HG03565 (cell line): Measurements from ENCODE around the gene KLHL36.
"Not testable (repeated sequence)": the region's sequence is repeated elsewhere in the genome, so short reads cannot be mapped to it uniquely, and the experiment has no call there.

Experiments used
- ATAC-seq: cut with Tn5 transposase; IDR thresholded peaks from one replicate; pipeline ENCODE4 v1.9.1; 2021; ENCODE audit warnings: mild to moderate bottlenecking, moderate library complexity; ENCODE audit not compliant: unreplicated experiment

Gene KLHL36

DNA sequence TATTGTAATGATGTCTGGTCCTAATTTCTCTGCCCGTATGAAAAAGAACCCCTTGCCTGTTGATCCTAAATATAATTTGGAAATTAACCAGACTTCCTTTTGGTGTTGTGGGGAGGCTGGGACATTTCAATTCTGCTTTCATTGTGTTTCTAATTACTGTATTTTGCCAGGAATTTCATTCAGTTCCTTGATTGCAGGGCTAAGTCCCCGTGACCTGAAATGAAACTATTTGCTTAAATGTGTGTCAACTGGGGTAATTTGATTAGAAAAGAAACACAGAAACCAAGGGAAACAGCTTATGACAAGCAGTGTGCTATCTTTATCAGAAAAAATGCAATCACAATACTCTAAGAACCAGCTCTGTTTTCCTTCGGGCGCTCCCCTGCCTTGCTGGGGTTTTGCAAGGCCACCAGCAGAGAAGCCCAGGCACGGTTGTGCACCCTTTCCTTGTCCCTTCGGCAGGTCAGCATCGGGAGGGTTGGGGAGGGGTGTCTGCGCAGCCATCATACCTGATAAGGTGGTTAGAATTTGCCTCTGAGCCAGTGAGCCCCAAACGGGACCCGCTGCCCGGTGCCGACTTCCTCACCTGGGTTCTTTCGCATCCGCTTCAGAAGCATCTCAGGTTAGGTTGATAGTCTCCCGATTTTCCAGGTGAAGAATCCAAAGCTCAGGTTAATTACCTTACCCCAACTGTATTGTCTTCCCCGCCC, 19.4 kb downstream of the KLHL36 start:
- ATAC-seq: no peak

DNA sequence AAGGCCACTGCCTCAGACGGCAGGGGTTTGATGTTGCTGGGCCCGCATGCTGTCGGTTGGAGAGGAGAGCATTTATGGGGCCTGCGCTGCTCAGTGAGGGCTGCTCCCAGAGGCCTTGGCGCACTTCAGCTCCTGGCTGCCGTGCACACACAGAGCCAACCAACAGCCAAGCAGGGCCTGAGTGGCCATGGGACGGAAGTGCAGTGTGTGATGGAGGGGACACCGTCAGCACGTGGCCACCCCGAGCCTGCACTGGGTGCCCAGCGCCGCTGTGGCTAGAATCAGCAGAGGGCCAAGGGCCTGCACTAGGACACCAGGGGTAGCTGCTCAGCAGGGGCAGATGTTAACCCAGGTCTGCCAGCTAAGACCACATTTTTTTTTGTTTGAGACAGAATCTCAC, 21.8 kb downstream of the KLHL36 start:
- ATAC-seq: no peak

DNA sequence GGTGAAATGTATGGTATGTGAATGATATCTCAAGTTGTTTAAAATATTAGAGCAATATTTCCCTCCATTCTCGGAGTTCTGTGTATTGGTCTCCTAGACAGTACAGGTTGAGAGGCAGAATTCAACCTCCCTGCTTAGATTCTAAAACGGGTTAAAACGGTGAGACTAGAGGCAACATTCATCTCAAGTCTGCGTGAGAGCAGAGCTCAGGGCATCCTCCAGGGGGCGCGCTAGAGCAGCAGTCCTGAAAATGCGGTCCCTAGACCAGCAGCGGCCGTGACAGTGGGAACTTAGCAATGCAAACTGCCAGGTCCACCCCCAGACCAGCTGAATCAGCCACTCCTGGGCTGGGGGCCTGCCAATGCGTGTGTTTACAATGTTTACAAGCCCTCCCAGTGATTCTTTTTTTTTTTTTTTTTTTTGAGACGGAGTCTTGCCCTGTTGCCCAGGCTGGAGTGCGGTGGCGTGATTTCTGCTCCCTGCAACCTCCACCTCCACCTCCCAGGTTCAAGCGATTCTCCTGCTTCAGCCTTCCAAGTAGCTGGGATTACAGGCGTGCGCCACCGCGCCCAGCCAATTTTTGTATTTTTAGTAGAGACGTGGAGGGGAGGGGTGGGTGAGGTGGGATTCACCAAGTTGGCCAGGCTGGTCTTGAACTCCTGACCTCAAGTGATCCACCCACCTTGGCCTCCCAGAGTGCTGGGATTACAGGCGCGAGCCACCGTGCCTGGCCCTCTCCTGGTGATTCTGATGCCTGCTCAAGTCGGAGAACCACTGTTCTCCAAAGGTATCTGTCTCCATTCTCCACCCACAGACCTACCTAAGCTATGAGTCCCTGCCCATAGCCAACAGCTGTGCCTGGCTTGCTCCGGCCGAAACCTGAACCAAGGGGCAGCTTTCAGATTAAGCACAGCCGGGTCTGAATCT, 24.2 kb downstream of the KLHL36 start:
- no peak for ATAC-seq

DNA sequence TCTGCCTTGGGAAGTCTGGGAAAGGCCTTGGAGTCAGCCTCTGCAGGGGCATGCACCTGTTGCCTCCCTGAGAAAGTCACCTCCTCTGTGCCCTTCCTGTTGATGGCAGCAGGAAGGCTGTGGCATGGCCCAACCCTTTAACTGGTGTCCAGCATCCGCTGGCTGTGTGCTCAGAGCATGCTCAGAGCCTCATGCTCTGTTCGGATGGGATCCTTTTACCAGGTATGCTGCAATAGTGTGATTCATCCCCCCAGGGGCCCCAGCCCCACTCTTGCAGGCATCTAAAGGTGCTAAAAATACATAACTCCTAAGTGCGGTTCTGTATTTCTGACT, 24.9 kb downstream of the KLHL36 start:
- ATAC-seq: no peak

DNA sequence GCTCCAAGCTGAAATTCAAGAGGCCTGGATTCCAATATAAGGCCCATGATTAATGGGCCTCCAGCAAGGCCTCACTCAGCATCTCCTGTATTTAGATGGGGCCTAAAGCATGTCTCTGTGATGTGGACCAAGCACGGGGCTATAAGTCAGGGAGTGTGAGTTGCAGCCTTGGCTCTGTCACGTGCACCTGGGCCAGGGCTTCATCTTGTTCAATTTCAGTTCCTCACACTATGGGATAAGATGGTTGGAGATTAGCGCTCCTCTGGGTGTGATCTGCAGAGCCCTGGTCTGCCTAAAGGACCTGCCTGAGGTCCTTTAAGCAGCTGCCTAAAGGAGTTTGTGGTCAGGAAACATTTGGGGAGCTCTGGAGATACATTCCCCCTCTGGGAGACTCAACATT, 25.2 kb downstream of the KLHL36 start:
- no peak for ATAC-seq

DNA sequence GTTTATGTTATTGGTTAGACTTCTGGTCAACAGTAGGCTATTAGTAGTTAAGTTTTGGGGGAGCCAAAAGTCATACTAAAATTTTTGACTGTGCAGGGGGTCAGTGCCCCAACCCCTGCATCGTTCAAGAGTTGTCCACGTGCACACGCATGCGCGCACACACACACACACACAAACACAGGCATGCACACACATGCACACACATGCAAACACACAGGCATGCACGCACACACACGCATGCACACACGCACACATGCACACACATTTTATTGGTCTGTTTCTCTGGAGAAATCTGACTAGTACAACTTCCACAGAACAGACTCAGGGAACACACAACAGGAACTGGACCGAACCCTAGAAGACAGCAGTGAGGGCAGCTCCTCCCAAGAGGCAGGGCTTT, 27.1 kb downstream of the KLHL36 start:
- ATAC-seq: no peak

DNA sequence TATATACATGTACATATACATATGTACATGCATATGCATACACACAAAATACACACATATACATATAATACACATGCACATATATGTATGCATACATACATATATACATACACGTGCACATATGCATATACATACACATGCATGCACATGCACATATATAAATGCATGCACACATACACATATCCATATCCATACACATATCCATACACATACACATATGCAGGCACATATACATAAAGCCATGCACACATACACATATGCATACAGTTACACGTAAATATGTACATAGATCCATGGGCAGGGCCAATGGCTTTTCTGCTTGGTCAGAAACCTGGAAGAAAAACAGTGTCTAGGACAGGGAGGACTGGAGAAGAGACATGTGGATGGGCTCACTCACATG, 27.6 kb downstream of the KLHL36 start:
- no peak for ATAC-seq

DNA sequence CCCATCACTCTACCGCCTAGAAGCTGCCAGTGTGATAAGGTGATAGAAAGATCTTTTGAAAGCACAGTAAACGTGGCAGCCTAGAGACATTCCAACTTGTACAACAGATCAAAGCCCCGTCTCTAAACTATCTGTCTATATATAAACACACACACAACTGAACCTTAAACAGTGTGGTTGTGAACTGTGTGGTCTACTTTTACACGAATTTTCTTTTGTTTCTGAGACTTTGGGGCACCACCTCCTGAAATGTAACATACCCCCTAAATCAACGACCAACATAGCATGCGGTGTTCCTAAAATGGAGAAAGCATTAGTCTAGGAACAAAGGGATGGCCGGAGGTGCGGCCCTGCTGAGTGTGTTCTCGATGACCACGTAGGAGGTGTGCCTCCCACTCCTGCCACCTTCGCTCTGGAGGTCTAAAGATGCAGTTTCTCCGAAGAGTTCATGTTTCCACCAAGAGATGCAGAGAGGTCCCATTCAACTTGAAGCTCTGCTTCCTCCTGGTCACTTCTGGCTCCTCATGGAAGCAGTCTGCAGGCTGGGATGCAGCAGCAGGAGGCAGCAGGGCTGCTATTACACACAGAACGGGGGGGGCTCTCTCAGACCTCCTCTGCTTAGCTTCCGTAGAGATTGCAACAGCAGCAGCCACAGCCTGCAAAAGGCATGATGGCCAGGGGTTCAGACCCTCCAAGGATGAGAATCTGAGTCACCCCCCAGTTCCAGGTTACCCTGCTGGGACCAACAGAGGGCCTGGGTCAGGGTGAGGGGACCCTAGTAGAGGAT, 28.9 kb downstream of the KLHL36 start:
- no peak for ATAC-seq

DNA sequence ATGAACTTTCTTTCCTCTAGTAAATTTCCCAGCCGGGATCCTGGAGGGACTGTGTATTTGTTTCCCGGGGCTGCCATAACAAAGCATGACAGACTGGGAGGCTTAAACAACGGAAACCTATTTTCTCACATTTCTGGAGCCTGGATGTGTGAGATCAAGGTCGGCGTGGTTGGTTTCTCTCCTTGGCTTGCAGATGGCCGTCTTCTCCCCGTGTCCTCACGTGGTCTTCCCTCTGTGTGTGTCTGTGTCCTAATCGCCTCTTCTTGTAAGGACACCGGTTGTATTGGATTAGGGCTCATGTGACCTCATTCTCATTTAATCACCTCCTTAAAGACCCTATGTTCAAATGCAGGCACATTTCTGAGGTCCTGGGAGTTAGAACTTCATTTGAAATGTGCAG, 29.5 kb downstream of the KLHL36 start:
- ATAC-seq: no peak

DNA sequence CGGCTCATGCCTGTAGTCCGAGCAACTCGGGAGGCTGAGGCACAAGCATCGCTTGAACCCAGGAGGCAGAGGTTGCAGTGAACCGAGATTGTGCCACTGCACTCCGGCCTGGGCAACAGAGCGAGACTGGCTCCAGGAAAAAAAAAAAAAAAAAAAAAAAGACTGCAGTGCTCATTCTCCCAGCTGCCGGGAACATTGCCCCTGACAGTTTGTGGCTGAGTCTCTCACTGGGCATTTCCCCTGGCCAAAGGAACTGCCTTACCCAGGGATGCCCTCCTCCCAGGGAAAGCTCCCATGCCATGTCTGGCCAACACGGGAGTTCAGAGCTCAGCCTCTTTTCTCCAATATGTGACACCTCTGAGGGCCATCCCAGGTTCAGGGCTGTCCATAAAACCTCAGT, 30.2 kb downstream of the KLHL36 start:
- no peak for ATAC-seq

DNA sequence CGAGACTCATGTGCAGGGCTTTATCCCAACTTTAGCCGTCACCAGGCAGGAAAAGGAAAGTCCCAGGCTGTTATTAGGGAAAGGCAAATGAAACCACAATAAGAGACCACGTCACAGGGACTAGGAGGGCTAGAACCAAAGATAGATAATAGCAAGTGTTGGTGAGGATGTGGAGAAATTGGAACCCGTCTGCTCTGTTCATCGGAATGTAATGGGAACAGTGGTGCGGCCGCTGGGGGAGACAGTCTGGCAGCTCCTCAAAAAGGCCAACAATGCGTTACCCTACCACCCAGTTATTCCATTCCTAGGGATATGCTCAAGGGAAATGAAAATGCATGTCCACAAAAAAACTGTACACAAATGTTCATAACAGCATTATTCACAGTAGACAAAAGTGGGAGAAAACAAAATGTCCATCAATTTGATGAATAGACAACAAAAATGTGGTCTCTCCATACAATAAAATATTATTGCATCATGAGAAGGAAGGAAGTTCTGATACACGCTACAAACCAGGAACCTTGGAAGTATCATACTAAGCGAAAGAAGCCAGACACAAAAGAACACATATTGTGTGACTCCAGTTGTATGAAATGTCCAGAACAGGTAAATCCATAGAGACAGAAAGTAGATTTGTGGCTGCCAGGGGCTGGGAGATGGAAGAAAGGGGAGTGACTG, 32.0 kb downstream of the KLHL36 start:
- no peak for ATAC-seq

DNA sequence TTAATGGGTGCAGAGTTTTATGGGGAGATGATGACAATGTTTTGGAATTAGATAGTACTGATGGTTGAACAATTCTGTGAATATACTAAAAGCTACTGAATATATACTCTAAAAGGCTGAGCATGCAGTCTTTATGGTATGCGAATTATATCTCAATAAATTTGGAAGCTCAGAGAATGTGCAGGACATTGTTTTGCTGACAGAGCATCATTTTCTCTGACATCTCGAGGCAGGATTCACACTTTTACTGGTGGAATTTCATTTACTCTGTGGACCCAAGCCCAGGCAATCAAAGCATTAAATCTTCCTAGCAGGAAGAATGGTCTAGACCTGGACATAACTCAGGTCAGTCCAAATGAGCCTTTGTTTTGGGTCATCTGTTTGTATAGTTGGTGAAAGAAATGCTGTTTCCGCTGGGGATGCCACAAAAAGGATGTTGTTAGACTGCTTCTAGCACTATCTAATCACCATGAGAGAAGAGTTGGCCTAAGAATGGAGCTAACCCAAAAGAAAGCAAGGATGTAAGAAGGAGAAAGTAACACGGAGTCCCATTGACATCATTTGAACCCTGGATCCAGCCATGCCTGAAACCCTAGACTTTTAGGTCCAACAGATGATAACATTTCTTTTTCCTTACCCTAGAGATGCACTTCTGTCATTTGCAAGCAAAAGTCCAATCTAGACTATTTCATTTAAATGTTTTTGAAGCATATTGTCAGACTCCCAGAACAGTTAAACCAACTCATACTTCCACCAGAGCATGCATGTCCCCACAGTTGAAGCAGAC, 32.7 kb downstream of the KLHL36 start:
- ATAC-seq: no peak

DNA sequence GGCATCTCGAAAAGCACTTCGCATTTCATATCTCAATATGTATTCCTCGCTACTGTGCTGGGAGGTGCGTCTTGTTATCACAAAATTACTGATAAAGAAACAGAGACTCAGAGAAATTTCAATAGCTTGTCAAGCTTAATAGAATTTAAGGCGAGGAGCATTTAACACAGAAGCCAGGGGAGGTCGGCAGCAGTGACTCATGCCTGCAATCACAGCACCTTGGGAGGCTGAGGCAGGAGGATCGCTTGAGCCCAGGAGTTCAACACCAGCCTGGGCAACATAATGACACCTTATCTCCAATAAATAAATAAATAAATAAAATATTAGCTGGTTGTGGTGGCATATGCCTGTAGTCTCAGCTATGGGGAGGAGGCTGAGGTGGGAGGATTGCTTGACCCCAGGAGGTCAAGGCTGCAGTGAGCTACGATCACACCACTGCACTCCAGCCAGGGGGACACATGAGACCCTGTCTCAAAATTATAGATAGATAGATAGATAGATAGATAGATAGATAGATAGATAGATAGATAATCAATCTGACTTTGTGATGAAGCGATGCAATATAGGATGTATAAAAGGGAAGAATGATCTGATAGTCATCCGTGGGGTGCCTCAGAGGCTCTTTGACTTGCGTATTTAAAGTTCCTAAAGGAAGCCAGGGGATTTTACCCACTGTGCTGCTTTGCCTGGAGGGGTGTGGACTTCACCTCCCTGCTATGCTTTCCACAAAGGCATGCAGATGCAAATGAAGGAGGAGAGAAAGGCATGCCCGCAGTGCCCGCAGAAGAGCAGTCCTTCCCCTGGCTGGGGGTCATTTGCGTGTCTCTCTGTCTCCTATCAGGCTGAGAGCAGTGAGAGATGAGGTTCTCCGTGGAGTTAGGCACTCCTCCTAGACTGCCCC, 35.6 kb downstream of the KLHL36 start:
- no peak for ATAC-seq

DNA sequence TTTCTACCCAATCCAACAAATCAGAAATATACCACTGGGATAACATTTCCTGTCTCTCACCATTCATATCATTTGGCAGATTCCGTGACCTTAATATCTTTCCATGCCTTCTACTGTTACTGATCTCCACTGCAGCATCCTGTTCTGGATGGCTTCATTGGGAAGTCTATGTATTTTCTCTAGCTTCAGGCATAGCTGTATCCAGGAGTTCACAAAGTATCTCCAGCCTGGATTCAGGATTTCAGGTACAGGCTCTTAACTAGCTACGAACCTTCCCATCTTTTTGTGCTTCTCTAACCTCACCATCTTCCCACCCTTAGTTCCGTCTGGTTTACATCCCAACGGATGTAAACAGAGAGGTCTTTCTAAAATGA, 36.3 kb downstream of the KLHL36 start:
- ATAC-seq: no peak

DNA sequence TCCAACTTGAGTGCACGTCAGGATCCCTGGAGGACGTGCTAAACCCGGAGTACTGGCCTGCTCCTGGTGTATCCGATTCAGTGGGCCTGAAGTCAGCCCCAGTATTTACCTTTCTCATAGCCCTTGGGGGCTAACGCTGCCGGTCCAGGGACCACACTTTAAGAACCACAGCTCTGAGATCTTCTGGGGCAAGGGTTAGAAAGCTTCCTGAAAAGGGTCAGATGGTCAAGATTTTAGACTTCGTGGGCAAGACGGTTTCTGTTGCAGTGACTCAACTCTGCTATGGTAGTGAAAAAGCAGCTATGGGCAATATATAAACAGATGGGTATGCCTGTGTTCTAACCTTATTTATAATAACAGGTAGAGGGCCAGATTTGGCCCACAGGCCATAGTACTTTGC, 36.9 kb downstream of the KLHL36 start:
- ATAC-seq: no peak

DNA sequence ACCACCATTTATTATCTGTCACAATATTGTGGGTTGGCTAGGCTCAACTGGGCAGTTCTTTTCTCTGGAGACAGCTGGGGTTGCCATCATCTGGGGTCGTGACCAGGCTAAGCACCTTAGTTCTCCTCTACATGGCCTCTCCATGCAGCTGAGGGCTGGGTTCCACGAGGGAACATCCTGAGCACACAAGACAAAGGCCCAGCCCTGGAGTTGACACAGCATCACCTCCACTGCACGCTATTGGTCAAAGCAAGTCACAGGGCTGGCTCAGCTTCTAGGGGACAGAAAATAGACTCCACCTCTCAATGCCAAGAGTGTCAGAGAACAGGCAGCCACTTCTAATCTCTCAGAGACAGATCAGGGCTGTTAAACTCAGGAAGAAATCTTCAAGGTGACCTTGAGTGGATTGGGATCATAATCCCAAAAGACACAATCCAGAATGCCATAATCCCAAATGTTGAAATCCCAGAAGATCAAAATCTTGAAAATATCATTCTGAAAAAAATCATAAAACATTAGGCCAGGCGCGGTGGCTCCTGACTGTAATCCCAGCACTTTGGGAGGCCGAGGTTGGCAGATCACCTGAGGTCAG, 38.5 kb downstream of the KLHL36 start:
- no peak for ATAC-seq

DNA sequence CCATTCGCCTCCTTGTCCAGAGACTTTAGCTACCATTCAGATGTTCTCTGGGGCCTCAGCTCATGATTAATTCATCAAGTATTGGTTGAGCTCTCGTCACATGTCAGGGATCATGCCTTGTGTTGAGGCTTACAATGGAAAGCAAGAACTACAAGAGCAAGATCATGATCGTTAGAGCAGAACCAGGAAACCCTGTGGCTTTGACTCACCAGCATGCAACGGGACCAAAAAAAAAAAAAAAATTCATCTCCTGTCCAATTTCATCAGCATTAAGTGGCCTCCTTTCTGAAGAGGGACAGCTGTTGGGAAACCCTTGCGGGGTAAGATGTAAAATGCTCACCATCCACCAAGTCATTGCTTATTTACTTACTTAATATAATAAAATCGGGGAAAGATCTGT, 39.4 kb downstream of the KLHL36 start:
- no peak for ATAC-seq

DNA sequence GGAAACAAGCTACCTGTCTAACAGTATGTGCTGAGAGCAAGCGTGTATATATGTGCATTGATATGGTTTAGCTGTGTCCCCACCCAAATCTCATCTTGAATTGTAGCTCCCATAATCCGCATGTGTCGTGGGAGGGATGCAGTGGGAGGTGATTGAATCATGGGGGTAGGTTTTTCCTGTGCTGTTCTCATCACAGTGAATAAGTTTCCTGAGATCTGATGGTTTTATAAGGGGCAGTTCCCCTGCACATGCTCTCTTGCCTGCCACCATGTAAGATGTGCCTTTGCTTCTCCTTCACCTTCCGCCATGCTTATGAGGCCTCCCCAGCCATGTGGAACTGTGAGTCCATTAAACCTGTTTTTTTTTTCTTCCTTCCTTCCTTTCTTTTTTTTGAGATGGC, 39.9 kb downstream of the KLHL36 start:
- ATAC-seq: not testable (repeated sequence)

DNA sequence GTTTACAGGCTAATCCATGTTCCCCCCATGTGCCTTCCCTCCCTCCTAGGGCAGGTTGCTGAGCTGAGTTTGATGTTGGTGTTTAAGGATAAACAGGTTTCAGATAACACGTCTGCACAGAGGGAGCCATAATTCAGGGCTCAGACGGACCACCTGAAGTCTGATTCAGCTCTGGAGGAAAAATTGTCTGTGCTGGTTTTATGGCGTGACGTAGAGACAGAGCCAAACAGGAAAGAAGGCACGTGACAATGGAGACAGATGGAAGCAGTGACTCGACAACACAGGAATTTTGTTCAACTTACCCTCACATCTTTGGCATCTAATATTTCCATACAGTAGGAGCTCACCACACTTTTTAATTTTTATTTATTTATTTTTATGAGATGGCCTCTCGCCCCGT, 40.8 kb downstream of the KLHL36 start:
- ATAC-seq: no peak
